HPDE6-E6E7 (cell line): Measurements from ENCODE around the gene GMDS.

ENCODE experiments used
- DNase-seq: peaks from one replicate; pipeline ENCODE4 v3.0.0; 2011; ENCODE audit warnings: missing footprints; ENCODE audit errors: extremely low spot score

Gene GMDS

DNA sequence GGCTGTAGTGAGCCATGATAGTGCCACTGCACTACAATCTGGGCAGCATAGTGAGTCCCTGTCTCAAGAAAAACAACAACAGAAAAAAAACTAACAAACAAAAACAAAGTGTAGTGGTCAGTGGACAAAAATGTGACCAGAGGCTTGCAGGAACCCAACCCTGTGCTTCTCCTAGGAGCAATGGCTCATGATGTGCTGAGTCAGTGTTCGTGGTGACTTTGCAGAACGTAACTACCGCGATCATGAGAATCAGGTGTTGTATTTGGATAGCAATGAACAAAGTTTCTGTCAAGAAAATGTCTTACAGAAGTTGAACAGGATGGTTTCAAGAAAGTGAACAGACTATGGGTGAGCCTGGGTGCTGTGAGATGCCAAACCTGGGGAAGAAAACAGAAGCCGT is 654.2 kb downstream of the GMDS start:
- no peak for DNase-seq

DNA sequence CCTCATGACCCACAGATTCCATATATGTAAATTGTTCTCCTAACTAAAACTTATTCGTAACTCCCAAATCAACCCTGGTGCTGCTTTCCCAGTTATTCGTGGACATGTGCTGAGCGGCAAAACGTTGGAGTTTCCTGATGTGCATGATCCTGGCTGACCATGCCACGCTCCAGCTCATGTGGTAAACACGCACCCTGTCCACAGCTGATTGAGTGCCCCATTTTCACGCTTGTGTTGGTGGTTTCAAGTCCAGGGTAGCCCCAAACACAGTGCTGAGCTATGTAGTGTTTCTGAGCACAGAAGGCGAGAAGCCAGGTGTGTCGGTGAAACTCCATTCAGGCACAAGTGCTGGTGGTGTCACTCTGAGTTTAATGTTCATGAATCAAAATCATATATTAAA is 654.8 kb downstream of the GMDS start:
- DNase-seq, result no peak

DNA sequence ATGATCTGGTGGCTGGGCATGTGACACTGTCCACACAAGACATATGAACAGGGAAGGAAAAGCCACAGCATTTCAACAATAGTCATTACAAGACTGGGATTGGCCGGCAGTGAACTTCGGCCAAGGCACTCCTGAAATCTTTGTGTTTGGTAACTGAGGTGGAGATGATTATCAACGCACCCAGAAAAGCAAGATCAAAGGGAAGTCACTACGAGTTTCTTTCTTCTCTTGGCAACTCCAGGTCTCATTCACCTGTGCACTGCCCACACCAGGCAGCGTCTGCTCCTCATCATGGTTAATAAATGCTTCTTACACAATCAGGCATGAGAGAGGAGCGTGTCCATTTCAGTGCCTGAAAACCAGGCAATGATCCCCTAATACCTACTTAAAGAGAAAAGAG is 656.2 kb downstream of the GMDS start:
- no peak for DNase-seq

DNA sequence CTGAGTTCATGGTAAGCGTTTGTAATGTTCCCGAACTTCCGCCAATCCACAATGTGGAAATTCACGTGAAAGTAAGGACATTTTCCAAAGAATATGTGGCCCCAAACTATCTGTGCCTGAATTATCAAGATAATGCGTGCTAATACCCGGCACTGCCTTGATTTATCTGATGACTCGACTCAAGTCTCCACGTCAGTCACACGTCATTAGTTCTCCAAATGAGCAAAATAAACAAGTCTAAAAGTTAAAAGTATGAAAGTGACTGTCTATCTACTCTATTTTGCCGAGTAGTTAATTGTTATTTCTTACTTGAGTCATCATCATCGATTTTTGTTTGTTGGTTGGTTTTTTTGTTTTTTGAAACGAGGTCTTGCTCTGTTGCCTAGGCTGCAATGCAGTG is 657.4 kb downstream of the GMDS start:
- no peak for DNase-seq

DNA sequence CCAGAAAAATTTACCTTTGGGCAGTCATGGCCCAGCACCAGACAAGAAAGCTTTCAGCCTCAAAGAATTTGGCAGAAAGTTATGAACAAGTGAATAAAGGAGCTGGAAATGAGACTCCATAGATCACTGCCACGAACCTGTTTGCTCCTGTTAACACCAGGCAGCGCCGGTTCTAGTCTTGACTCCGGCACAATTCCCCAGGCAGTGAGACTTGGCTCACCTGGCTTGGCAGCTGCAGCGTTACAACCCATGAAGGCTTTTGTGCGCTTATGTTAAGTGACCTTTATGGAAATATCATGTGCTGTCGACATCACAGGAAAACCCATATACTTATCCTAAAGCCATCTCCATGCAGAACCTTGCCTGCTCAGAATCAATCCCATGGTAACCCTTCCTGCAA is 657.9 kb downstream of the GMDS start:
- DNase-seq, result no peak

DNA sequence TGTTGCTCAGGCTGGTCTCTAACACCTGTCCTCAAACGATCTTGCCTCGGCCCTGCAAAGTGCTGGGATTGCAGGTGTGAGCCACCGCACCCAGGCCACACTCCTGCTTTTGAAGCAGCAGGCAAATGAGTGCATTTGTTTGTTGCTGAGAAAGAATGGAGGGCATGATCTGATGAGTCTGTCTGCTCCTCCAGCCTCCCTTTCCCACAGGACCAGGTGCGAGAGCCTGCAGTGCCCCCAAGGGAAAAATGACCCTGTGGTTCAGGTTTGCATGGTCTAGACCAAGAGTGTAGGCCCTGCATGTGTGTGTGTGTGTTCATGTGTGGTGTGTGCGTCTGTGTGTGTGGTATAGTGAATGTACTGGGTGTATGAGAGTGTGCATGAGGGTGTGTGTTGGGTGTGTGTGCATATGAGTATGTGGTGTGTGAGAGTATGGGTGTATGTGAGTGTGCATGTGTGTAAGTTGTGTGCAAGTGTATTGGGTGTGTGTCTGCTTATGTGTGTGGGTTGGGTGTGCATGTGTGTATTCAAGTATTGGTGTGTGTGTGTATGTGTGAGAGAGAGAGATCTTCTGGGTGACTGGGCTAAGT is 658.4 kb downstream of the GMDS start:
- DNase-seq, result no peak

DNA sequence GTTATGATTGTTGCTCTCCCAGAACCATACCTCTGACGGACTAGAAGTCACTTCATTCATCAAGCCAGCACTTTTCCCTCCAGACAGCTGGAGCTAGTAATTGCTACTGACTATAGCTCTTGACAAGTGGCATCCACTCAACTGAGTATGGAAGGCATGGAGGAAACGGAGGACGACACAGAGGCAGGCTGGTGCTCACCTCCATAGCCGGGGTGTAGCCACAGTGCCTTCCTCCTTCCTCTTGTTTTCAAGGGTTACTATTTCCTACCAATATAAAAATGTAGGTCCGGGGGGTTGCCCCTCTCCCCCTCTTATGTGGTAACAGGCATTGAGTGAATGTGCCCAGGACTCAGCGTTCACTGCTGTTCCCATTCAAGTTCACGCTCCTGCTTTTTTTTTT is 659.1 kb downstream of the GMDS start:
- no peak for DNase-seq

DNA sequence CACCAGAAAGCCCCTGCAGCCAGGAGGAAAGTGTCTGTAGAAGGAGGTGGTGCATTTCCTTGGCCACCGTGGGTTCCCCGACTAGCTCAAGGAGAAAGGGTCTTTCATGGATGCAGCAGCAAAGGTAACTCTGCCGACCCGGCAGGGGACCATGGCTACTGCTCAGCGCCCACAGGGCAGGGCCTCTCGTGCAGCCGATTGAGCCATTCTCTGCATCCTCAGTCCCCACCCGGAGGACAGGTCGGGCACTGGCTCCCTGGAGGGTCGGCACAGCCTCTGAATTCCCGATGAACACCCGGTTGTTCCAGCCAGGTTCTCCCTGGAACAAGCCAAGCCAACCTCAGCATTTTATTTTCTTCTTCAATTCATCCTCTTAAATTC is 659.7 kb downstream of the GMDS start:
- DNase-seq, result no peak

DNA sequence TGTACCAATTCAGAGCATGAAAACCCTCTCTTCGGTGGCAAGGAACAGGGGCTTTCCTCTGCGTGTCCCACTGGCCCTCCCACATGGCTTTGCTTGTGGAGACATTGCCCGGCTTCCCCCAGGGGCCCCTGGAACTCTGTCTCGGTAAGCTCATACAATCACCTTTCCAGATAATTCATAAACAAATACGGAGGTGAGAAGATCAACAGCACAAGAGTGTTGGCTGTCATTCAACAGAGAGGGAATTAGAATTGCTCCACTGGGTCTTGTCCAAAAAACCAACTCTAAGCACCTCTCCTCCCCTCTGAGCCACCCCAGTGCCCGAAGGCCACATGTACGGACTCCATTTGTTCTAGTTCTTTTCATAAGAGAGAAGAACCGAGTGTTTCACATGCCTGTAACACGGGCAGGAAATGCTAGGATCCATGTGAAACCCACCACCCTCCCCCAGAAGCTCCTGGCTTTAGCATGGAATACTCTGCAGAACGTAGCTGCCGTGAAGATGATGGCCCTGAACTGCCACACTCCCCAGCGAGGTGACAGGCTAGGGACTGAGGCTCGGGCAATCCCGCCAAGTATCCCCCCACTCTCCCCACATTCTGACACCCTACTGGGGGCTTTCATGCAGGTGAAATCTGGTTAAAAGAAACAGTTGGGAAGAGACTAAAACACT is 660.3 kb downstream of the GMDS start:
- DNase-seq, result no peak

DNA sequence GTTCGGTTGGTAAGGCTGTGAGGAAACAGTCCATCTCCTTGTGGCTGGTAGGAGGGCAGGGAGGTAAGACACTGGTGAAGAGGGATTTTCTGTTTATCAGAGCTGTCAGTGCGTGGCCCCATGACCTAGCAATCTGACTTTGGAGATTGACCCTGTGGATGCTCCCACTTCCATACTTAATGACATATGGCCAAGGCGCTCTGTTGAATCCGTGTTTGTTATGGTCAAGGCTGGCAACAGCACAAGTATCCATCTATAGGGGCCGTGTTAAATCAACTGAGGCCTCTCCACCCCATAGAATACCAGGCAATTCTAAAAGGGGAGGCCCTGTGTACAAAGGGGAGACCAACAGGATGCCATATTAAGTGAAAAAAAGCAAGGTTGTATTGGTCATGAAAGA is 661.3 kb downstream of the GMDS start:
- DNase-seq, result no peak

DNA sequence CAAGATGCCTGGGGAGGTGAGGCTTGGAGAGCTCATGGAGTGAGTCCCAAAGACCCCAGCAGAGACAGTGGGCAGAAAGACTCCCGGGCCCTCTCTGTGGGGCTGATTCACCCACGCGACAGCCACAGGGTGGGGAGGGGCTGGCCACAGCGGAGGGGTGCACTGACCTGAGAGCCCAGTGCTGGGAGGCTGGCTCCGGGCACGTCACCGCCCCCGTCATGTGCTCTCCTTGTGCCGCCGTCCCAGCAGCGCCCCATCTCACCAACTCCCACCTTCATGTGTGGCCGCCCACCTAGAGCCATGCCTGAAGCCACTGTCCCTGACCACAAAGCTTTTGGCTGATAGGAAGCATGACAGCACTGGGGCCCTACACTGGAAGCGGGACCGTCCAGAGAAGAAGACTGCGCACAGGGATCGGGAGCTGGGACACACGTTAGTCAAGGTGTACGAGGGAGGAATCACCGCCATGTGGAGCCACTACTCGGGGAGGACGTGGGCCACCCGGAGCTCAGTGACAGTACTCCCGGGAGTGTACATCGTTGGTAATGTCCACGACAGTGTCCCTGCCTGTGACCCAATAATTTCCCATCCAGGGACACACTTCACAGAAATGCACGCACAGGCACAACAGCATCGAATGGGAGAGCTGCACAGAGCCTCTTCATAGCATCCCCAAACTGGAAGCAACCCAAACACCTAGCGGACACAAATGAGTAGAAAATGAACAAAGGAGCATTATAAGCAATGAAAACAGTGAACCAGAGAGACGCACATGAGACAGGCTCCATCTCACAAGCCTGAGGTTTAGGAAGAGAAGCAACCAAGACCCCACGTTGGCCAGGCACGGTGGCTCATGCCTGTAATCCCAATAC is 664.0 kb downstream of the GMDS start:
- no peak for DNase-seq

DNA sequence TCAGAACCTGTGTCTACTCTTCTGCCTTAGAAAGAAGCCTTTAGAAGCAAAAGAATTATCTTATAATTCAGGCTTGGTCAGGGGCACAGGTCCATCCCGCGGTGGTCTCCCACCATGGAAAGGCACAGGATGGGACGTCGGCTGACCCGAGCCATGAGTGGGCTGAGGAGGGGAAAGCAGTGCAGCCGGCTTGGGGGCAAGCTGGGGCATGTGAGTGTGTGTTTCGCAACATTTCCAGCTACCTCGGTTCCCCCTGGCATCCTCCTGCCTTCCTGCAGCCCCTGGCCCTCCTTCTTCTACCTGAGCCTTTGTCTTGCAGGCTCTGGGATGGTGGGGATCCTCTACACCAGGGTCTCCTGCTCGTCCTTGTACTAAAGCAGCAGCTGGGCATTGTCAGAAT is 664.8 kb downstream of the GMDS start:
- DNase-seq, result no peak

DNA sequence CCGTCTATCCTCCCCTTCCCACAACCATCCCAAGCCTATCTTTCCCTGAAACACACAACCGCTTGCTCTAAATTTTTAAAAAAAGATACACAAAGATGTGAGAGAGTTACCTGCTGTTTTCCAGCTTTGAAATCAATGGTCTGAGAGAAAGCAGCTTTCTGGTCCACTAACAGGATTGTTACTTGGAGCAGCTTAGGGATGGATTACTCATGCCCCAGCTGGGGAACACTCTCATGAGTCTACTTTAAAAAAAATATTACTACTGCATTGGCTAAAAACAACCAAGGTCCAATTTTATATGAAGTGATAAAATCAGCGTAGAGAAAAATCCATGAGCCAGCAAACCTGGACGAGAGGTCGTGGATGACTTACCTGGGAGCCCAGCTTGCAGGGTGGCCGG is 665.3 kb downstream of the GMDS start:
- no peak for DNase-seq

DNA sequence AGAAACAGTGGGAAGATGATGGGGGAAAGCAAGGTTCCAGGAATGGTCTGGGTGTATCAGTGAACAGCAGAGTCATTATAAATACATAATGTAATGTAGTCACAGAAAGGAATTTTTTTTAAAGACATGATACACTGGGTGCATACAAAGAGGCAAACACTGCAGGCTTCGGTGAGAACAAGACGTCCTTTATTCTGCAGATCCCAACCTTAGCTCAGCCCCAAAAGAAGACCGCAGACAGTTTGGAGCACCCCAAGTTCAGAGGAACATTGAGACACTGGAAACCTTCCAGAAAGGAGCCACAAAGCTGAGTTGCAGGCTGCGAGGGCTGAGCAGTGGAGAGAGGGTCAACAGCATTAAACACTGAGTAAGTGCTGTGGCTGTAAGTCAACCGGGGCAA is 666.3 kb downstream of the GMDS start:
- no peak for DNase-seq

DNA sequence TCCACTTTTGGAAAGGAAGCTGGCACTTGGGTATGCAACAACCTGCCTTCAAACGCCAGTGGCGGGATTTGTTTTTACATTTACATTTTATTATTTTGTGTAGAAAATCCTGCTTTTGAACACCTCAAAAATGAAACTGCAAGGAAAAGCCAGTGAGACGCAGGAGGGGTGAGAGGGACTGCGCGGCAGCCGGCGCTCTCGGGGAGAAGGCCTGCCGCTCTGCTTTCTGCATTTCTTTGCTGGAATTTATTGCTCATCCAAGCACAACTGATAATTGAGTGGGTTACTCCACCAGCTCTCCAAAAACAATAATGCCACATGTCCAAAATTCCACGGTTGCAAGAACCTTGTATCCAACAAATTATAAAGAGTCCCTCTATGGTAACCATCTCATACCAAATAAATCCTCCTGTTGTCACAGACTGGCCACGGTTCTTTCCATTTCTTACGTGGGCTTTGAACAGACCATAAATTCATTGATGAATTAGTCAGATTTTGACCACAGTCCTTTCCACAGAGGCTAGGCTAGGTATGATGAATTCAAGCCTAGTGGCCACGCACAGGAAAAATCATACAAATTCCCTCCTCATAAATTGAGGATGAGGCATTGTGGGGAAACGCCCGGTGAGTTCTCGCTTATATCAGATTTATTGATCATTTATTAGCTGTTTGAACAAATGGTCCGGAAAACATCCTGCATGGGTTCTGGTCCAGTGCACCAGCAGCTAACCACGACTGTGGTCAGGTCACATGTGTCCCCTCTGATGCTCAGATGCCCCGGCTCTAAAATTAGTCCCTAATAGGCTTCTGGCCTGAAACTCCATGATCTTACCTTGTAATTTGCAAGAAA is 667.3 kb downstream of the GMDS start:
- no peak for DNase-seq

DNA sequence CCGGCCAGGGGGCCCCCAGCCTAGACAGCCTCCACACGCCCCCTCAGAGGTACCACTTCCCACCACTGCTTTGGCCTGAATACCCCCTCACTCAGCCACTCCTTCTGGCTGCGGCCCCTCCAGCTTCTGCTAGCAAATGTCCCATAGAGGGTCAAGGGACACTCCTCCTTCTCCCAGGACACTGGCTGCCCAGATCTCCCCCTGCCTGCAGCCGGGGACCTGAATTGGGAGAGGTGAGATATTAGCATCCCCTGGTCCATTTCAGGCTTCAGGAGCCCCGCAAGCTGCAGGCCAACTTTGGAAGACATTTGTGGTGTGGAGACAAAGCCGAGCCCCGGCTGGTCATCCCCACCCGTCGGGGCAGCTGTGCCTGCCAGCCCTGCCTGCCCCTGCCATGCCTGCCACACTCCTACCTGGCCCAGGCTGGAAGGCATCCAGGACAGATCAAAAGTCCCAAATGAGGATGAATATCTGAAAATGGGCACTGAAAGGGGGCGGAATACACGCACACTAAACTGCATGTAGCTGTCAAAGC is 668.2 kb downstream of the GMDS start:
- no peak for DNase-seq

DNA sequence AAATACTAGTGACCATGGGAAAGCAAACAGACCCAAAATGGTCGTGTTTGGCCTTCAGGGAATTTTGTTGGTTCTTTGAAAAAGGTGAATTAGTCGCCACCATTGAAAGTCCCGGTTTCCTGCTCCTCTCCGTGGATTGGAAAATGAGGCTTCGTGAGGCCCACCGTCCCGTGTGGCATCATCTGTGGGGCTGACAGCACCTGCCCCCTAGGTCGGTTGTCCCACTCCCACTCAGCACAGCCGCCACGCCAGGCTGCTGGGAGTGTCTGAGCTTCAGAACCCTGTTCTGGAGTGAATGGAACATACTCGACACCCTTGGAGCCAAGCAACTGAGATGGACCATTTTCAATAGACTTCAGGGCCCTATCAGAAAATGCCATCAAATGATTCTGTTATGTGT is 668.7 kb downstream of the GMDS start:
- no peak for DNase-seq

DNA sequence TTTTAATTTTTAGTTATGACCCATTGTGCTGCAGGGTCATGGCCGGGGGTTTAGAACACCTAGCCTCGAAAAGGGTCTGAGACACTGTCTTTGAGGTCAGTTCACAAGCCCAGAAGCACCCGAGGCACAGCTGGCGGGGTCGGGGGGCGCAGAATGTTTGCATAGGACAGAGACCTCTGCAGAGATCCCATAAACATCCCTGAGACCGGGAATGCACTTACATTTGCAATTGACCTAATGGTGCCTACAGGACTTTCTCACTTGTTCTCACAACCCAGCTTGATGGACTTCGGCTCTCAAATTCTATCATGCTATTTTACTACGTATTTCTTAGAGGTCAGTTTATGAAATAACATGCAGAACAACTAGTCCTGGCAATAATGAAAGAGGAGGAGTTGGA is 669.2 kb downstream of the GMDS start:
- no peak for DNase-seq

DNA sequence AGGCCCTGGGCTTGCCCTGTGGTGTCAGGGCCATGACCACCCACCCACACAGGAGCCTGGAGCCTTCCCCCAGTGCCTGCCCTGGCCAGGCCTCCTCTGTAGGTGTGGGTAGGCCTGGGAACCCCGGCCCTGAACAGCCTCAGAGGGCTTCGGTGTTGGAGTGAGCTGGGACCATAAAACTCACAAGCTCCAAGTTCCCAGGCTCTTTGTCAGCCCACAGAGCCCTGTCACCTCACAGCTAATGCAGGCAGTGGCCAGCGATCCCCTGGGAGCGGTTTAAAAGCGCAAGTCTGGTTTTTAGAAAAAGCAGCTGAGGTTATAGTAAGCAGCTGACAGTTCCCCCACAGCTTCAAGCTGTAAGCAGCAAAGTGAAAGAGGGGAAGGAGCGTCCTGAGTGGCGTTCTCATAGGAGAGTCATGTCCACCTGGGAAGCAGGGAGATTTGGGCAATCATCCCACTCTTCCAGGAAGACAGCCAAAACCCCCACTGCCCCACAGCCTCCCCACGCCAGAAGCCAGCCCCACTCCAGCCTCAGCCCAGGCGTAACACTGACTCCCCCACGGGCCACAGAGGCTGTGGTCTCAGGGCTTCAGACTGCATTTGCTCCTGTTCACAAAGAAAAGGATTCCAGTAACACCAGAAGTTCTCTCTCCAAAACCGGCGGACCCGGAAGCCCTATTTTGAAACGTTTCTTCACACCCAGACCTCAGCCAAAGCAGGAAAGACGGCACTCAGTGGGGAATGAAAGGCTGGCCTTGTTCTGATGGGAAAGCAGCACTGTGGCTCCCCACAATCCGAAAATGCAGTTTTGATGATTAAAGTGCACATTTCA is 670.0 kb downstream of the GMDS start:
- no peak for DNase-seq

DNA sequence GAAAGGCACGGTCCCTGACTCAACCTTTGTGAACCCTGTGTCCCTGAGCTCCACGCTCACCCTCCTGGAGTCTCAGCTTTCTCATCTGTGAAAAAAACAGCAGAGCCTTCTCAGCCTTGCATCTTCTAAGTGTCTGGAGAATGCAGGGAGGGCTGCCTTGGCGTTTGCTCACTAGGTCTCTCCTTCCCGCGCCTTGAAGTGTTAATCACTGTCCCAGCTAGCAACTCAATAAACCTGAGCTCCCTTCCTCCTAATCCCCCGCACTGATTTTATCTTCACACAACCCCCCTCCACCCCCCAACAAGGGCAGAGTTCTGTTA is 670.6 kb downstream of the GMDS start:
- DNase-seq, result no peak

DNA sequence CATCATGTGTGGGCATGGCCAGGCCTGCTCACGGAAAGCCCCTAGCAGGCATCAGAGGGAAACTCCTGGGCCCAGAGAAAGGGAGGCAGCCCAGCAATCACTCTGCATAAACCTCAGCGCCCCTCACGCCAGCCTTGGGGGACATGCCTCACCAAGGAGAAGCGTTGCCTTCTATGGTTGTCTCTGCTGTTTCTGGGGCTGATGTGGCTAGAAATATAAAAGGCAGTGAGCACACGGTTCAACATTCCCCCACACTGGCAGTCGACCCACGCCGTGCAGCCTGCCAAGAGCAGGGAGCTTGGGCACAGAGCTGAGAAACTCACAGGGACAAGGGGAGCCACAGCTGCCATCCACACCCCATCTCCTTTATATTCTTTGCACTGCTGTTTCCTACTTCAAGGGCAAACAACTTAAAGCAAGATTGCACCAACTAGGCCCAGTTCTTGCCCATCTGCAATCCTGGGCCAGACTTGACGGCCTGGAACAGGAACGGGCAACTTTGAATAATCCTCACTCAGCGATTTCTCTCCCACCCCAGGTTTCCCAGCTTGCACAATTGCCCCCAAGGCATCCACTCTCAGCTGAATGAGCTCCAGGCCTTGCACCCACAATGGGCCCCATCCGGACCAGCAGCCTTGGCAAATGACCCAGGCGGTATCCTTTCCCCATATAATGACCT is 671.2 kb downstream of the GMDS start:
- no peak for DNase-seq
